Stimulated activated memory B cell treated with anti-CD40 and anti-IgM and Interleukin-4, amounts not matched to agents 10 μg/mL and 1 μg/mL and 100 μg/mL, for 72 hours (primary cell): ENCODE data around the gene NKX3-2.
A peak's percentile ranks its signal among the peaks of the same experiment; 100 is the strongest.
"Not testable (repeated sequence)": the region's sequence is repeated elsewhere in the genome, so short reads cannot be mapped to it uniquely, and the experiment has no call there.

Experiments used
- ATAC-seq: fragments of 150-1000 bp; cut with Tn5 transposase; 2 replicates; pipeline ENCODE4 v1.10.0; 2021
- H3K27ac Mint-ChIP-seq: one replicate; pipeline ENCODE4 v1.8.0; 2022; ENCODE audit warnings: mild to moderate bottlenecking, mixed read lengths
- H3K27me3 Mint-ChIP-seq: one replicate; pipeline ENCODE4 v1.8.0; 2022; ENCODE audit warnings: mixed read lengths
- H3K36me3 Mint-ChIP-seq: one replicate; pipeline ENCODE4 v1.8.0; 2022; ENCODE audit warnings: mixed read lengths
- H3K4me1 Mint-ChIP-seq: one replicate; pipeline ENCODE4 v1.8.0; 2022; ENCODE audit warnings: mixed read lengths
- H3K4me3 Mint-ChIP-seq: one replicate; pipeline ENCODE4 v1.8.0; 2022; ENCODE audit warnings: mild to moderate bottlenecking, moderate library complexity, mixed read lengths
- H3K9me3 Mint-ChIP-seq: one replicate; pipeline ENCODE4 v1.8.0; 2022; ENCODE audit warnings: mixed read lengths

NKX3-2 gene

DNA sequence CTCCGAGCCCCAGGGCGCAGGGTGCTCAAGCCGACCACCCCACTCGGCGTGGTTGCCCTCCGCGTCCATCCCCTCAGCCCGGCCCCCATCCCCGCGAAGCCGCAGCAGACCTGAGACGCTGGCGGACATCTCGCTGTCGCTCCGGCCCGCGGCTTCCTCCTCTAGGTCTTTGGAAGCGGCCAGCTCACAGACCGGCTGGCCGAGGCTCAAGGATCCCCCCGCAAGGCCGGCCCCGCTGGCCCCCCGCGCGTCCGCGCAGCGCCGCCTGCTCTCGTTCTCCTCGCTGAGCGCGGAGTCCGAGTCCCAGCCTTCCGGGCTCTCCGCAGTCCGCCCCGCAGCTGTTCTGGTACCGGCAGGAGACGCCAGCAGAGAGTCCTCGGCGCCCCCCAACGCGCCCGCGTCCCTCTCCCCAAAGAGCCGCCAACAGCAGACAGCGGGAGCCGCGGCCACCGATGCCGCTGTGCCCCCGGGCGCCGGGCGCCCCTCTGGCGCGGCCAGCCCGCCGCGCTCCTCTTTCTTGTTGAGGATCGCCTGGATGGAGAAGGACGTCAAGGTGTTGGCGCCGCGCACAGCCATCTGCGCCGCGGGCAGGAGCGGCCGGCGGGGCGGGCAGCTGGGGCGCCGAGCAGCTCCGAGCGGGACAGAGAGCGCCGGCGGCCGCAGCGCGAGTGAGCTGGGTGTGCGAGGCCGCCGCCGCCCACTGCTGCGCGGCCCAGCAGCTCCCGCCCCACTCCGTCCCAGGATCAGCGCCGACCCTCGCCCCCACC, at the start of gene NKX3-2:
Gene NKX3-2, minus strand, starts transcription at position 670 of the 767 bp plus-strand sequence. Its CDS starts 94 bp downstream, at position 576.
- Mint-ChIP-seq H3K27me3 (peaks cover 85% of the 10 kb centered on the region), H3K36me3 (no peaks in the 10 kb centered on the region), H3K9me3 (peaks cover 5% of the 10 kb centered on the region), H3K4me3 (peak within 1 kb of the TSS; percentile 77), H3K4me1 (peaks cover 31% of the 10 kb centered on the region), H3K27ac (no peak within 1 kb of the TSS)
- no peak for ATAC-seq

DNA sequence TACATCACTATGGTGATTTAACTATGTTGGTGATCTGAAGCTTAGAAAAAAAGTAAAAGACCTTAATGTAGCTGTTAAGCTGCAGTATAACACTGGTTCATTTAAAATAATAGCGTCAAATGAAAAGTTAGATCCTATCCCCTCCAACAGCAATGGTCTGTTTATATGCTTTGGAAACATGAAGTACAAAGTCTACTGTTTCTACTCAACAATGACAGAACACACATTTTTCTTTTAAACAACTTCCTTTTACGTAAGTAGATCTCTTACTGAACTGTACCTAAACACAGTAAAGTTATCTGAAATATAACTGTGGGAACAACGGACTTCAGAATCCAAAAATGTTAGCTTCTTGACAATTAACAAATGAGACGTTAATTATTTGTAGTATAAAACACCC, 47.9 kb upstream of the NKX3-2 start:
- Mint-ChIP-seq H3K27ac (no peak overlapping the region), H3K36me3 (peaks cover 59% of the 10 kb centered on the region), H3K4me1 (no peaks in the 10 kb centered on the region), H3K27me3 (no peaks in the 10 kb centered on the region), H3K9me3 (no peaks in the 10 kb centered on the region), H3K4me3 (no peak overlapping the region)
- ATAC-seq = no peak

DNA sequence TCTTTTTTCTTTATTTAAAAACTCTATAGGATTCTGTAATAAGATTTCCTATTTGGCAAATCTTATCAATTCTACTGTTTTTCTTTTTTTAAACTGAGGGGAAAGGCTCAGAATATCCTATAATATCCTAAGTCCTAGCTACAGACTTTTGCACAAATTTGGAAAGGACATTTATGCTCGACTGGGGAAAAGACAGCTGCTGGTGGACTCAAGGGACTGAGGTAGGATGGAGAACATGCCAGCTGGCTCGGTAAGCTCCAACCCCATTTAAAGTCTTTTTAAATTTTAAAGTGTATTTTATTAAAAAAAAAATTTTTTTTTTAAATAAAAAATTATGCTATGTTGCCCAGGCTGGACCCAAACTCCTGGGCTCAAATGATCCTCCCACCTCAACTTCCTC, 46.5 kb upstream of the NKX3-2 start:
- H3K27ac Mint-ChIP-seq = no peak overlapping the region
- H3K27me3 Mint-ChIP-seq = no peaks in the 10 kb centered on the region
- no peak for ATAC-seq
- peaks cover 52% of the 10 kb centered on the region for H3K36me3 Mint-ChIP-seq
- H3K4me3 Mint-ChIP-seq = no peak overlapping the region
- H3K4me1 Mint-ChIP-seq = no peaks in the 10 kb centered on the region
- no peaks in the 10 kb centered on the region for H3K9me3 Mint-ChIP-seq

DNA sequence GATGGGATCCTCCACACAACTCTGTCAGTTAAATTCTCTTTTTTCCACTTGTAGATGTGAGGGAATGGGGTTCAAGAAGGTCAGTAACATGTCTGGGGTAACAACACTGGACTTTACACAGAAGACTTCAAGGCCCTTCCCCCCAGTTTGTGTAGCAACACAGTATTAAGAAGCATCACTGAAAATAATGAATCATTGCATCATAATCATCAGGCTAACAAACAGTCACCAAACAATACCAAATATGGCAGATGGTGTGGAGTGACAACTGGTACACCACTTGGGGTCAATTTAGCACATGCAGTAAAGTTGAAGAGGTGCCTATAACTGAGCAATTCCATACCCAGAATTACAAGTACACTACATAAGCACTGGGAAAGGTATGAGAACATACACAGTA, 44.6 kb upstream of the NKX3-2 start:
- peaks cover 58% of the 10 kb centered on the region for H3K36me3 Mint-ChIP-seq
- no peak for ATAC-seq
- H3K4me3 Mint-ChIP-seq = no peak overlapping the region
- no peaks in the 10 kb centered on the region for H3K9me3 Mint-ChIP-seq
- H3K4me1 Mint-ChIP-seq = no peaks in the 10 kb centered on the region
- no peaks in the 10 kb centered on the region for H3K27me3 Mint-ChIP-seq
- H3K27ac Mint-ChIP-seq = no peak overlapping the region

DNA sequence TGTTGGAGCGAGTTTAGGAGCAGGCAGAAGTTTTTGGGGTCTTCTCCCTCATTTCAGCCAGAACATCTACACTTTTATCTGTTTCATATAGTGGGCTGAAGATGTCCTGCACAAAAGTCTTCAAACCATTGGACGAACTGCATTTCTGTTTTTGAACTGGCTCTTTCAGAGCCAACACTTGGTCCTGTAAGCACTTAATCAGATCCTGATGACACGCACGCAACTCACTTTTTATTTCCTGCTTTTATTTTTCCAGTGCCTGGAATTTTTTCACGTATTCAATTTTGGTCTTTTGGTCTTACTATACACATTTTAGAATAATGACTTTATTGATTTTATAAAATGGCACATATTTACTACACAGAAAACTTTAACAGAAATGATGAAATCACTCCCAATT, 40.2 kb upstream of the NKX3-2 start:
- Mint-ChIP-seq H3K27ac (no peak overlapping the region), H3K36me3 (peaks cover 57% of the 10 kb centered on the region), H3K4me1 (no peaks in the 10 kb centered on the region), H3K27me3 (no peaks in the 10 kb centered on the region), H3K4me3 (no peak overlapping the region), H3K9me3 (no peaks in the 10 kb centered on the region)
- ATAC-seq = no peak

DNA sequence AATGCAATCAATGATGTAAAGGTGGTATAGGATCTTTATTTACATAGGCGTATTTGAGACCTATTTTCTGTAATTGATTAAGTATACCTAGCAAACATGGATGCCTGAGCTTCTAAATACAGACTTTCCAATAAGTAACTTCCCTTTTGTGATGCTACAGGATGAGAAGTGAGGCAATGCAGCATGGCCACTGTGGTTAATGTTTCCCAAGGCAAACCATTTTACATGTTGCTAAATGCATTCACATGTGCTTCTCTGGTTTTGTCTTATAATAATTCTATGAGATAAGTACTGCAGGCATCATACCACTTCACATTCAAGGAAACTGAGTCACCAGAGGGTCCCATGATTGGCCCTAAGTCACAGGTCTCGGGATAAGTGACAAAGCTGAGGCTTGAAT, 35.7 kb upstream of the NKX3-2 start:
- no peaks in the 10 kb centered on the region for H3K27me3 Mint-ChIP-seq
- H3K4me3 Mint-ChIP-seq = no peak overlapping the region
- no peaks in the 10 kb centered on the region for H3K9me3 Mint-ChIP-seq
- no peak for ATAC-seq
- H3K36me3 Mint-ChIP-seq = peaks cover 37% of the 10 kb centered on the region
- H3K27ac Mint-ChIP-seq = no peak overlapping the region
- no peaks in the 10 kb centered on the region for H3K4me1 Mint-ChIP-seq

DNA sequence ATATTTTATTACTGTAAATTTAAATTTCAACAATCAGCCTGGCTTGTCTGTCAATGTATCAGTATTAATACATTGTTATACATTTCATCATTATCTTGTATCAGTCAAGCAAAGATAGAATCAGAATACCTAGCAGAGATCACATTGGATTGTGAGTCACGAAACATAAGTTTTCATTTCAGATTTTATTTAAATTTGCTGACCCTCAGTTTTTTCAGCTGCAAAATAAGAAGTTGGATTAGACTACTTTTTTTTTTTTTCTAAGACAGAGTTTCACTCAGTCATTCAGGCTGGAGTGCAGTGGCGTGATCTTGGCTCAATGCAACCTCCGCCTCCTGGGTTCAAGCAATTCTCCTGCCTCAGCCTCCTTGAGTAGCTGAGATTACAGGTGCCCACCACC, 33.4 kb upstream of the NKX3-2 start:
- no peak for ATAC-seq
- Mint-ChIP-seq H3K9me3 (no peaks in the 10 kb centered on the region), H3K36me3 (peaks cover 43% of the 10 kb centered on the region), H3K27me3 (no peaks in the 10 kb centered on the region), H3K4me3 (no peak overlapping the region), H3K4me1 (no peaks in the 10 kb centered on the region), H3K27ac (no peak overlapping the region)

DNA sequence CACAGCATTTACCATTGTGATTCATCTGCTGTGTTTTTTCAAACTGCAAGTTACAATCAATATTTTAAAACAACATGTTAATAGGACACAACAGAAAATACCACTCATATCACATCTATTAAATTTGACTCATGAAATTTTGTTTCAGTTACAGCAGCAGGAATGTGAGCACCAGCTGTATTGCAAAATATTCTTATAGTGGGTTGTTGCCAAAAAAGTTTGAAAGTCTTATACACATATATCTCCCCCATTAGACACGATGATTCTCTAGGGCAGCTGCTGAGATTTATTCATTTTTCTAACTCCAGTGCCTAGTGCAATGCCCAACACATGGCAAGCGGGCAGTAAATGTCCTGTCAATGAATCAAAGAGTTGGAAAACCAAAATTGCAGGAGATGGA, 26.6 kb upstream of the NKX3-2 start:
- no peaks in the 10 kb centered on the region for H3K4me1 Mint-ChIP-seq
- no peak for ATAC-seq
- no peaks in the 10 kb centered on the region for H3K27me3 Mint-ChIP-seq
- no peak overlapping the region for H3K27ac Mint-ChIP-seq
- peaks cover 69% of the 10 kb centered on the region for H3K36me3 Mint-ChIP-seq
- no peaks in the 10 kb centered on the region for H3K9me3 Mint-ChIP-seq
- H3K4me3 Mint-ChIP-seq = no peak overlapping the region

DNA sequence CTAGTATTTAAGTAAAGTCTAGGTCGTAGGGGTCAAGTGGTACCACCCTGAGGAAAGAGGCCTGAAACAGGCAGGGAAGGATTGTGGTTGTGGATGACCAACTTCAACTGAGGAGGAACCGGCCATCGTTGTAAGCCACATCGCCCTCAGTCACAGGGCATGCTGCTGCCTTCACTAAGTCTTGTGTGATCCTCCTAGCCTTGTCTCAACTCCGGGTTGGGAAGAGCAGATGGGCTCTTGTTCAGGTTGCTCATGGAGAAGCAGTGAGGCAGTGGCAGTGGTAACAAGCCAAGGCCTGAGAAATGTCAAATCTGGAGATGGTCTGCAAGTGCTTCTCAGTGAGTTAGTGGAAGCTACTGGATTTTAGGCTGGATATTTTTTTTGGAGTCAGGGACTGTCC, 22.8 kb upstream of the NKX3-2 start:
- H3K27ac Mint-ChIP-seq = no peak overlapping the region
- ATAC-seq = no peak
- H3K4me3 Mint-ChIP-seq = no peak overlapping the region
- H3K27me3 Mint-ChIP-seq = no peaks in the 10 kb centered on the region
- H3K4me1 Mint-ChIP-seq = no peaks in the 10 kb centered on the region
- peaks cover 49% of the 10 kb centered on the region for H3K36me3 Mint-ChIP-seq
- no peaks in the 10 kb centered on the region for H3K9me3 Mint-ChIP-seq

DNA sequence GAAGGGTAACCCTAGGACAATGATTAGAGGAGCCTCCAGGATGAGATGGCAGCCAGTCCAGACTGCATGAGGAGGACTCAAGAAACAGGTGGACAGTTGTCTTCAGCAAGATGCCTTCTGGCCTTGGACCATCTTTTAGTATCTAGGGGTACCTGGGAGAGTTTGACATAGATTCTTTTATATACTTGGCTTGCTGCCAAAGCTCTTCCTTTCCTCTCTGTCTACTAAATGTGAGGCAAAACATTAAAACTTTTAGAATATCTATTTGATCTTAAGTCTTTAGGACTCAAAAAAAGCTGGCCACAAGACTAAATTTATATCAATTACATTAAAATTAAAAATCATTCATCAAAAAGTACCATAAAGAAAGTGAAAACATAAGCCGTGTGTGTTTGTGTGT, 18.6 kb upstream of the NKX3-2 start:
- no peak overlapping the region for H3K27ac Mint-ChIP-seq
- no peak for ATAC-seq
- H3K4me3 Mint-ChIP-seq = no peak overlapping the region
- peaks cover 3% of the 10 kb centered on the region for H3K9me3 Mint-ChIP-seq
- H3K27me3 Mint-ChIP-seq = no peaks in the 10 kb centered on the region
- no peaks in the 10 kb centered on the region for H3K4me1 Mint-ChIP-seq
- peaks cover 22% of the 10 kb centered on the region for H3K36me3 Mint-ChIP-seq

DNA sequence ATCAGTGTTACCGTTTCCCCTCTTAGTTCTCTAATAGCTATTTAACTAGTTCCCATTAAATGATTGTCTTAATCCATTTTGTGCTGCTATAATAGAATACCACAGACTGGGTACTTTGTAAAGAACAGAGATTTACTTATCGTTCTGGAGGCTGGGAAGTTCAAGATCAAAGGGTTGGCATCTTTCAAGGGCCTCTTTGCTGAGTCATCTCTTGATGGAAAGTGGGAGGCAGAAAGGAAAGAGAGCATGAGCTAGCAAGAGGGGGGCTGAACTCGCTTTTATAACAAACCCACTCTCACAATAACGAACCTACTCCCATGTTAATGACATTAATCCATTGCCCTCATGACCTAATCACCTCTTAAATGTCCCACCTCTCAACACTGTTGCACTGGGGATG, 17.4 kb upstream of the NKX3-2 start:
- no peak overlapping the region for H3K27ac Mint-ChIP-seq
- peaks cover 5% of the 10 kb centered on the region for H3K27me3 Mint-ChIP-seq
- no peaks in the 10 kb centered on the region for H3K4me1 Mint-ChIP-seq
- no peak for ATAC-seq
- peaks cover 15% of the 10 kb centered on the region for H3K36me3 Mint-ChIP-seq
- H3K4me3 Mint-ChIP-seq = no peak overlapping the region
- H3K9me3 Mint-ChIP-seq = peaks cover 3% of the 10 kb centered on the region

DNA sequence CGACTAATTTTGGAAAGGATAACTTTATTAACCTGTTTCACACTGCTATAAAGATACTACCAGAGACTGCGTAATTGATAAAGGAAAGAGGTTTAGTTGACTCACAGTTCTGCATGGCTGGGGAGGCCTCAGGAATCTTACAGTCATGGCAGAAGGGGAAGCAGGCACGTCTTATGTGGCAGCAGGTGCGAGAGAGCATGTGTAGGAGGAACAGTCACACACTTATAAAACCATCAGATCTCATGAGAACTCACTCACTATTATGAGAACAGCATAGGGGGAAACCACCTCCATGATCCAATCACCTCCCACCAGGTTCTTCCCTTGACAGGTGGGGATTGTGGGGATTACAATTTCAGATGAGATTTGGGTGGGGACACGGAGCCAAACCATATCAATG, 15.8 kb upstream of the NKX3-2 start:
- H3K27me3 Mint-ChIP-seq, H3K27ac Mint-ChIP-seq, H3K36me3 Mint-ChIP-seq, H3K9me3 Mint-ChIP-seq, H3K4me1 Mint-ChIP-seq, H3K4me3 Mint-ChIP-seq, ATAC-seq: not testable (repeated sequence)

DNA sequence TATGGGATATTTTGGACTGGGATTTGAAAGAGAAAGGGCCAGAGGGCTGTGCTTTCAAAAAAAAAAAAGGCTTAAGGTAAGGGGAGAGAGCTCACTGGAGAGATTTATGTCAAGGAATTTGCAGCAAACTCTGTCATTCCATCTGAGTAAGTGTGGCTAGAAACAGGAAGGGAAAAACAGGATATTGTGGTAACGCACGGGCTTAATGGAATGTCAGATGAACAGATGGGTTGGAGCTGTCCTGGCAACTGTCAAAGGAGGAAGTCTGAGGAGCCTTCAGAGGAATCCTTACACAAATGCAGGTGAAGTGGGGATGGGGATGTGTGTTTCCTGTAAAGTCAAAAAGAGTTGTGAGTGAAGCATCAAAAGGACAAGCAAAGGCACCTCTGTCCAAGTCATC, 15.1 kb upstream of the NKX3-2 start:
- Mint-ChIP-seq H3K27ac (no peak overlapping the region), H3K4me1 (no peaks in the 10 kb centered on the region), H3K9me3 (peaks cover 3% of the 10 kb centered on the region), H3K27me3 (peaks cover 8% of the 10 kb centered on the region), H3K4me3 (no peak overlapping the region), H3K36me3 (peaks cover 5% of the 10 kb centered on the region)
- ATAC-seq = no peak

DNA sequence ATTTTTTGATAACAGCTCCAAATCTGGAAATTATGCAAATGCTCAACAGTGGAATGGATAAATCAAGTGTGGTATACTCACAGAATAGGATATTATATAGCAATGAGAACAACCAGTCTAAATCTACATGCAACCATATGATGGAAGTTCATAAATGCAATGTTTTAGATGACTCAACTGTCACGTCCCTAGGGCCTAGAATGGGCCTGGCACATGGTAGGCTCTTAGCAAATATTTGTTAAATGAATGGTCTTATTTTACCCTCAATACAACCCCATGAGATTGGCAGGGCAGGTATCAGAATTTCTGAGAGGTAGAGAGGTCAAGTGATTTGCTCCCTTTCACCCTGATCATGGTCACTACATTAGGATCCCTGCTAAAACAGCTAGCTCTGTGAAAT, 14.6 kb upstream of the NKX3-2 start:
- ATAC-seq = no peak
- H3K4me3 Mint-ChIP-seq = no peak overlapping the region
- peaks cover 5% of the 10 kb centered on the region for H3K36me3 Mint-ChIP-seq
- H3K27me3 Mint-ChIP-seq = peaks cover 11% of the 10 kb centered on the region
- no peak overlapping the region for H3K27ac Mint-ChIP-seq
- H3K4me1 Mint-ChIP-seq = no peaks in the 10 kb centered on the region
- peaks cover 3% of the 10 kb centered on the region for H3K9me3 Mint-ChIP-seq

DNA sequence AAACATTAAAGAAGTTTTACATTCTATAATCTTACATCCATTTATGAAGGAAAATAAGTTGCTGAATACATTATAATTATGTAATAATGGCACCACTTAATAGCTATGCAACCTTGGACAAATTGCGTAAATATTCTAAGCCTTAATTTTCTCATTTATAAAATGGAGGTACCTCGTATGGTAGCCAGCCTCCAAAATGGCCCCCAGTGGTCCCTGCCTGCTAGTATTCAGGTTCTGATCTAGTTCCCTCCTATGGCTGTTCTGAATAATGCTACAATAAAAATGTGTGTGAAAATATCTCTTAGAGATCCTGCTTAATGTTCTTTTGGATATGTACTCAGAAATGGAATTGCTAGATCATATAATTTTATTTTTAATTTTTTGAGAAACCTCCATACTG, 11.0 kb upstream of the NKX3-2 start:
- no peak overlapping the region for H3K4me3 Mint-ChIP-seq
- no peak overlapping the region for H3K27ac Mint-ChIP-seq
- peaks cover 19% of the 10 kb centered on the region for H3K9me3 Mint-ChIP-seq
- H3K27me3 Mint-ChIP-seq = peaks cover 47% of the 10 kb centered on the region
- ATAC-seq = no peak
- H3K36me3 Mint-ChIP-seq = peaks cover 5% of the 10 kb centered on the region
- H3K4me1 Mint-ChIP-seq = no peaks in the 10 kb centered on the region

DNA sequence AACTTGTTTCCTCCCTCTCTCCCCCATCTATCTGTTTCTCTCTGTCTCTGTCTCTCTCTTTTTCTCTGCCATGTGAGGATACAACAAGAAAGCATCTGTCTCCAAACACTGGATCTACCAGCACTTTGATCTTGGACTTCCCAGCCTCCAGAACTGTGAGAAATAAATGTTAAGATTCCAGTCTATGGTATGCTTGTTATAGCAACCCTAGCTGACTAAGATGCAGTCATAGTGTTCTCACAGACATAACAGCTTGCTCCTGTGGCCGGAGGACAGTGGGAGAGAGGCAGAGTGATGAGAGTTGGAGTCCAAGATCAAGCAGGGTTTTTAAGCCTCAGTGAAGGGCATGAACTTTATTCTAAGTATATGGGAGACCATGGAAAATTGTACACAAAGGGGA, 8.8 kb upstream of the NKX3-2 start:
- ATAC-seq = no peak
- Mint-ChIP-seq H3K4me3 (no peak overlapping the region), H3K9me3 (peaks cover 16% of the 10 kb centered on the region), H3K4me1 (peaks cover 9% of the 10 kb centered on the region), H3K27ac (no peak overlapping the region), H3K27me3 (peaks cover 66% of the 10 kb centered on the region), H3K36me3 (no peaks in the 10 kb centered on the region)
